HG03432 (cell line): ENCODE results near the gene KIF26B.
A peak's percentile ranks its signal among the peaks of the same experiment; 100 is the strongest.

Source experiments
- ATAC-seq: cut with Tn5 transposase; IDR thresholded peaks from one replicate; pipeline ENCODE4 v1.9.1; 2021; ENCODE audit warnings: mild to moderate bottlenecking, moderate library complexity; ENCODE audit not compliant: unreplicated experiment

The KIF26B gene

GRCh38 chr1:245131026-245131393, 23.8 kb upstream of the KIF26B start:
- ATAC-seq: no peak

- ATAC-seq: no peak
Observed at GRCh38 chr1:245132771-245133170, 22.0 kb upstream of the KIF26B start.

GRCh38 chr1:245133995-245134715, 20.6 kb upstream of the KIF26B start:
- no peak for ATAC-seq

- no peak for ATAC-seq
Observed at GRCh38 chr1:245142171-245142798, 12.5 kb upstream of the KIF26B start.

- no peak for ATAC-seq
Observed at GRCh38 chr1:245142976-245143375, 11.8 kb upstream of the KIF26B start.

- ATAC-seq: no peak
Observed at GRCh38 chr1:245143849-245144248, 10.9 kb upstream of the KIF26B start.

GRCh38 chr1:245148069-245148468, 6.7 kb upstream of the KIF26B start:
- no peak for ATAC-seq

GRCh38 chr1:245148861-245149260, 5.9 kb upstream of the KIF26B start:
- ATAC-seq: no peak

- ATAC-seq: no peak
Observed at GRCh38 chr1:245153081-245153551, 1.7 kb upstream of the KIF26B start.

GRCh38 chr1:245153552-245154428, 995 bp upstream of the KIF26B start:
- ATAC-seq: no peak

GRCh38 chr1:245155272-245156040, 671 bp downstream of the KIF26B start:
- ATAC-seq: no peak

- ATAC-seq: peak; percentile 95
Observed at GRCh38 chr1:245156041-245156735, 1.4 kb downstream of the KIF26B start.

- no peak for ATAC-seq
Observed at GRCh38 chr1:245156736-245157505, 2.1 kb downstream of the KIF26B start.

GRCh38 chr1:245158913-245159312, 4.1 kb downstream of the KIF26B start:
- no peak for ATAC-seq

GRCh38 chr1:245160288-245160687, 5.5 kb downstream of the KIF26B start:
- ATAC-seq: no peak

GRCh38 chr1:245160741-245161400, 6.1 kb downstream of the KIF26B start:
- ATAC-seq: no peak

GRCh38 chr1:245161866-245162265, 7.1 kb downstream of the KIF26B start:
- no peak for ATAC-seq

- ATAC-seq: no peak
Observed at GRCh38 chr1:245166471-245166885, 11.7 kb downstream of the KIF26B start.

GRCh38 chr1:245168086-245168485, 13.3 kb downstream of the KIF26B start:
- ATAC-seq: no peak
